Measurements from ENCODE around the gene IGFBP5. TPM values are rescaled to one million over a fixed set of nuclear protein-coding genes. Genes with fewer than 3 reads are reported as not detected.
A peak's percentile ranks its signal among the peaks of the same experiment; 100 is the strongest.

Gene IGFBP5
- total RNA-seq, 3 donors from 2014 or later = 161 to 1,107 (median 177) TPM

DNA sequence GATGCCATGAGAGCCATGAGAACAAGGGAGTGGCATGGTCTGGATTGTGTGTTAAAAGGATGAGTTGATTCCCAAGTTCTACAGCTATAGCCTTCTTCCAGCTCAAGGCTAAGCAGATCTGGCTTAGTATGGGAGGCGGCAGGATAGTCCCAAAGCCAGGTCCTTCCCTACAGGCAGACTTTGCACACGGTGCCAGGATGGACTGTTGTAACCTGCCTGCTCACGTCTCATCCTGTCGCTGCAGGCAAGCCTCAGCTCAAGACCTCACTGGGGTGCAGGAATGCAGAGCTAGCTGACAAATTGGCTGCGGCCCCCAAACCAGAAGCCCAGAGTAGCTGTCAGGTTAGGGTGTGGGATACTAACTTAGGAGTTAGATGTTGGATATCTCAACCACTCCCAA is 28.8 kb upstream of the IGFBP5 start:
- intact Hi-C loops (cut with DNase I; ENCODE audit: low total_unique reads) = no loop called here
- H3K36me3 ChIP-seq = no peaks in the 10 kb centered on the region
- DNase-seq (ENCODE audit: low spot score in 2 of 2) = peak in 1 of 2 donors; percentile 45
- no peak overlapping the region for H3K4me3 ChIP-seq
- H3K27me3 ChIP-seq = no peaks in the 10 kb centered on the region
- TF ChIP-seq POLR2A (IDR thresholded peaks at IDR 0.05) (no peak), POLR2AphosphoS5 (IDR thresholded peaks at IDR 0.05) (no peak), CTCF (IDR thresholded peaks at IDR 0.05) (no peak)
- H3K9me3 ChIP-seq = no peaks in the 10 kb centered on the region
- no peak overlapping the region for H3K27ac ChIP-seq
- H3K4me1 ChIP-seq = no peaks in the 10 kb centered on the region

- Histone ChIP-seq H3K27me3 (no peaks in the 10 kb centered on the region), H3K36me3 (no peaks in the 10 kb centered on the region), H3K4me1 (peaks cover 0 to 3% of the 10 kb centered on the region in 2 donors), H3K4me3 (no peak overlapping the region), H3K9me3 (no peaks in the 10 kb centered on the region), H3K27ac (no peak overlapping the region)
- no peak for DNase-seq (ENCODE audit: low spot score in 2 of 2)
- no peak for TF ChIP-seq CTCF (IDR thresholded peaks at IDR 0.05)
- no peak for TF ChIP-seq POLR2A (IDR thresholded peaks at IDR 0.05)
- no peak for TF ChIP-seq POLR2AphosphoS5 (IDR thresholded peaks at IDR 0.05)
- intact Hi-C loops (cut with DNase I; ENCODE audit: low total_unique reads) = no loop called here
Measured at GRCh38 chr2:216721141-216721540, 25.8 kb upstream of the IGFBP5 start.

GRCh38 chr2:216720722-216721121 is 25.4 kb upstream of the IGFBP5 start:
- Histone ChIP-seq H3K4me1 (peaks cover 0 to 8% of the 10 kb centered on the region in 2 donors), H3K36me3 (no peaks in the 10 kb centered on the region), H3K27ac (no peak overlapping the region), H3K27me3 (no peaks in the 10 kb centered on the region), H3K9me3 (no peaks in the 10 kb centered on the region), H3K4me3 (no peak overlapping the region)
- intact Hi-C loops (cut with DNase I; ENCODE audit: low total_unique reads) = no loop called here
- no peak for DNase-seq (ENCODE audit: low spot score in 2 of 2)
- TF ChIP-seq POLR2AphosphoS5 (IDR thresholded peaks at IDR 0.05) (no peak), POLR2A (IDR thresholded peaks at IDR 0.05) (no peak), CTCF (IDR thresholded peaks at IDR 0.05) (no peak)

DNA sequence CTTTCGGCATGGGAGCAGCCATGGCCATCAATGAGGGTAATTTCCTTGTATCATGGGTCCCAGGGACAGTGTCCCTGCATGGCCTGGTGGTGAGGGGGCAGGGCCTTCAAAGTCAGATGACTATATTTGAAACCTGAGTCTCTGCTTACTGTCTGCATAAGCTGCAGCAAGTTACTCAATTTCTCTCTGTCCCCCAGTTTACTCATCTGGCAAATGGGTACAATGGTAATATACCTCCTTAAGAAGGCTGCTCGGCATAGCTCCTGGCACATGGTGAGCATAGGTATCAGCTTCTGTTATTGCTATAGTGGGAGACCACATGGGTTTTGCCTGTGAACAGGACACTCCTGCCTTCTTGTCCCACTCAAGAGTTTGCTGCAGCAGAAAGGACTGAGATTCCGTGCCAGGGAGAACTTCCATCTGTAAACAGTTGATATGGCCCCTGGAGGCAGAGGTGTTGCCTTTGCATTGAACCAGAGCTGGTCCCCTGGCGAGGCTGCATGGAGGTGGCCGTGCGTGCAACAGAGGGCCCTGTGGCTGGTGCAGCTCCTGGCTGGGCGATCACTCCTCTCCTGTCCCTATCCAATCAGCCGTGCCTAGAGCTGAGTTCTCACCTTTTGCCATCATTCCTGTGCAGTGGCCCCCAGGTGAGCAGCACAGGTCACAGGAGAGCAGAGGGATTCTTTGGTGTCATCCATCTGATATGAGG is 22.7 kb upstream of the IGFBP5 start:
- TF ChIP-seq POLR2AphosphoS5 (IDR thresholded peaks at IDR 0.05) (no peak), POLR2A (IDR thresholded peaks at IDR 0.05) (no peak), CTCF (IDR thresholded peaks at IDR 0.05) (no peak)
- intact Hi-C loops (cut with DNase I; ENCODE audit: low total_unique reads) = no loop called here
- no peak for DNase-seq (ENCODE audit: low spot score in 2 of 2)

DNA sequence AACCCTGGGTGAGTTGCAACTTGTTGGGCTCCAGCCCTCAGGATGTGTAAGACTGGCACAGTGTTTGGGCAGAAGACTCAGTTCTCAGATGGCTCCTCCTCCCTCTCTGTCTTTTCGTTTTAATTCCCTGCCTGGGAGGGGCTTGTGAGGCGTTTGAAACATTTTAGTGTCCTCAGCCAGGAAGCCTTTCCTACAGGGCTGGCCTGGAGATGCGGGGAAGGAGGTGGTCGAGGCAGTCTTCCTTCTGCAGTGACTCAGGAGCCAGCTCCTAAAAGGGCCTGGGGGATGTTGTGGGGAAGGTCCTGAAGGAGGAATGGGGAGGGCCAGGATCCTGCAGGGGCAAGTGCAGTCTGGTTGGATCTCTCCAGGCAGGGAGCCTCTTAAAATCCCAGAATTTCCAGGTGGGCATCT is 22.1 kb upstream of the IGFBP5 start:
- no peaks in the 10 kb centered on the region for H3K27me3 ChIP-seq
- peak overlapping the region; percentile 5 to 44 for H3K27ac ChIP-seq
- peaks cover 0 to 10% of the 10 kb centered on the region in 2 donors for H3K4me1 ChIP-seq

More for the DNA sequence above, 22.7 kb upstream of the IGFBP5 start:
- peak overlapping the region in 1 of 2 donors; percentile 44 for H3K27ac ChIP-seq
- H3K27me3 ChIP-seq = no peaks in the 10 kb centered on the region
- H3K4me3 ChIP-seq = no peak overlapping the region
- H3K9me3 ChIP-seq = no peaks in the 10 kb centered on the region
- H3K4me1 ChIP-seq = peaks cover 0 to 10% of the 10 kb centered on the region in 2 donors
- H3K36me3 ChIP-seq = no peaks in the 10 kb centered on the region

More for the DNA sequence above, 22.1 kb upstream of the IGFBP5 start:
- intact Hi-C loops (cut with DNase I; ENCODE audit: low total_unique reads) = no loop called here
- H3K4me3 ChIP-seq = no peak overlapping the region
- no peak for DNase-seq (ENCODE audit: low spot score in 2 of 2)
- H3K36me3 ChIP-seq = no peaks in the 10 kb centered on the region
- no peaks in the 10 kb centered on the region for H3K9me3 ChIP-seq
- TF ChIP-seq CTCF (IDR thresholded peaks at IDR 0.05) = no peak
- TF ChIP-seq POLR2A (IDR thresholded peaks at IDR 0.05) = no peak

Data from breast epithelium (tissue), 4 donors.